ENCODE data around the gene RHOT1.

DNA sequence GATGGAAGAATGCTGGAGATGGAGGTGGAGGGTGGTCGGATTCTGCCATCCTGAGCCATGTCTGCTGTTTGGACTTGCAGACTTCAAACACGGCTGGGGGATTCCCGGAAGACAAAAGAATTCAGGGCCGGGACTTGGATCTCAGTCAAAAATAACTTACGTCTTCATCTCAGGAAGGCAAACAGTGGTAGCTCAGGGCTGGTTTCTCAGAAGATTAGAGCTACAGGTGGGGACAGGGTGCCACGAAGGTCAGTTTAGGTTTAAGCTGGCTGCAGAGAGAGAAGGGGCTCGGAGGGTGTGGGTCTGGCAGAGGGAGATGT, 119.1 kb downstream of the RHOT1 start:
- TF ChIP-seq, protein P1, sequence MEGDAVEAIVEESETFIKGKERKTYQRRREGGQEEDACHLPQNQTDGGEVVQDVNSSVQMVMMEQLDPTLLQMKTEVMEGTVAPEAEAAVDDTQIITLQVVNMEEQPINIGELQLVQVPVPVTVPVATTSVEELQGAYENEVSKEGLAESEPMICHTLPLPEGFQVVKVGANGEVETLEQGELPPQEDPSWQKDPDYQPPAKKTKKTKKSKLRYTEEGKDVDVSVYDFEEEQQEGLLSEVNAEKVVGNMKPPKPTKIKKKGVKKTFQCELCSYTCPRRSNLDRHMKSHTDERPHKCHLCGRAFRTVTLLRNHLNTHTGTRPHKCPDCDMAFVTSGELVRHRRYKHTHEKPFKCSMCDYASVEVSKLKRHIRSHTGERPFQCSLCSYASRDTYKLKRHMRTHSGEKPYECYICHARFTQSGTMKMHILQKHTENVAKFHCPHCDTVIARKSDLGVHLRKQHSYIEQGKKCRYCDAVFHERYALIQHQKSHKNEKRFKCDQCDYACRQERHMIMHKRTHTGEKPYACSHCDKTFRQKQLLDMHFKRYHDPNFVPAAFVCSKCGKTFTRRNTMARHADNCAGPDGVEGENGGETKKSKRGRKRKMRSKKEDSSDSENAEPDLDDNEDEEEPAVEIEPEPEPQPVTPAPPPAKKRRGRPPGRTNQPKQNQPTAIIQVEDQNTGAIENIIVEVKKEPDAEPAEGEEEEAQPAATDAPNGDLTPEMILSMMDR (IDR thresholded peaks at IDR 0.05): no peak
- no peak for TF ChIP-seq EZH2 (IDR thresholded peaks at IDR 0.05)

Data from neural progenitor cell (in vitro differentiated cells).